HTR-8/SVneo (cell line): ENCODE data around the gene OR10G8.
A peak's percentile ranks its signal among the peaks of the same experiment; 100 is the strongest.
"Not testable (repeated sequence)": the region's sequence is repeated elsewhere in the genome, so short reads cannot be mapped to it uniquely, and the experiment has no call there.

ENCODE experiments used
- DNase-seq: peaks from one replicate; pipeline ENCODE4 v3.0.0; 2011; ENCODE audit warnings: low spot score, mixed read lengths; ENCODE audit not compliant: insufficient read length
- FAIRE-seq: peaks from 2 replicates; lab custom pipeline; 2011; peaks lifted over from hg19 to GRCh38; lab: Jason Lieb, UNC

OR10G8 gene

GRCh38 chr11:124026498-124026897 lies at the start of gene OR10G8:
Gene OR10G8, plus strand, starts transcription at chr11:124026798. Its CDS starts 2,825 bp downstream, at chr11:124029623.
- DNase-seq (no peak), FAIRE-seq (no peak)

- DNase-seq (no peak), FAIRE-seq (no peak)
Observed at GRCh38 chr11:123977731-123978347, 48.8 kb upstream of the OR10G8 start, which contains the start of gene OR10S1. Gene OR10S1, minus strand, starts transcription at chr11:123977781. Its CDS starts 117 bp downstream, at chr11:123977664.

- FAIRE-seq, result no peak
Observed at GRCh38 chr11:123979311-123979710, 47.3 kb upstream of the OR10G8 start.

GRCh38 chr11:123995119-123995518 lies 31.5 kb upstream of the OR10G8 start, which contains the start of gene OR10G6:
Gene OR10G6, minus strand, starts transcription at chr11:123995161. Its CDS starts 0 bp downstream, at chr11:123995161.
- FAIRE-seq, result no peak
- no peak for DNase-seq

More at GRCh38 chr11:123979311-123979710, 47.3 kb upstream of the OR10G8 start:
- DNase-seq, result no peak

- DNase-seq (no peak), FAIRE-seq (no peak)
Observed at GRCh38 chr11:124012697-124013096, 13.9 kb upstream of the OR10G8 start, which contains the start of gene OR10G4. Gene OR10G4, plus strand, starts transcription at chr11:124012997. Its CDS starts 2,578 bp downstream, at chr11:124015575.

- FAIRE-seq, DNase-seq: not testable (repeated sequence)
Observed at GRCh38 chr11:124015837-124016236, 10.8 kb upstream of the OR10G8 start.

GRCh38 chr11:124036666-124037065 lies 10.1 kb downstream of the OR10G8 start:
- DNase-seq, result no peak
- no peak for FAIRE-seq

GRCh38 chr11:124039557-124039956 lies 13.0 kb downstream of the OR10G8 start:
- no peak for FAIRE-seq
- DNase-seq, result no peak

GRCh38 chr11:124041254-124041653 lies 14.7 kb downstream of the OR10G8 start, which contains the start of gene OR10G7:
Gene OR10G7, minus strand, starts transcription at chr11:124041325. Its CDS starts 2,324 bp downstream, at chr11:124039001.
- FAIRE-seq (no peak), DNase-seq (no peak)

GRCh38 chr11:124043420-124043819 lies 16.8 kb downstream of the OR10G8 start:
- FAIRE-seq (no peak), DNase-seq (no peak)

- DNase-seq, result no peak
- no peak for FAIRE-seq
Observed at GRCh38 chr11:124050748-124051147, 24.1 kb downstream of the OR10G8 start.

- DNase-seq (no peak), FAIRE-seq (no peak)
Observed at GRCh38 chr11:124052966-124053365, 26.4 kb downstream of the OR10G8 start.

GRCh38 chr11:124068601-124069110 lies 42.1 kb downstream of the OR10G8 start:
- FAIRE-seq, result no peak
- DNase-seq, result no peak

- no peak for FAIRE-seq
- no peak for DNase-seq
Observed at GRCh38 chr11:124069429-124070401, 43.1 kb downstream of the OR10G8 start.

- DNase-seq (peak; percentile 41), FAIRE-seq (no peak)
Observed at GRCh38 chr11:124070915-124071622, 44.5 kb downstream of the OR10G8 start.

GRCh38 chr11:124071623-124071948 lies 45.0 kb downstream of the OR10G8 start:
- FAIRE-seq, result no peak
- no peak for DNase-seq

GRCh38 chr11:124072147-124072546 lies 45.5 kb downstream of the OR10G8 start:
- FAIRE-seq (no peak), DNase-seq (no peak)

GRCh38 chr11:124074554-124074953 lies 48.0 kb downstream of the OR10G8 start:
- DNase-seq, result no peak
- FAIRE-seq, result no peak

- DNase-seq (no peak), FAIRE-seq (no peak)
Observed at GRCh38 chr11:124075492-124075840, 48.9 kb downstream of the OR10G8 start.
